T follicular helper cell (primary cell): ENCODE data around the gene PLCB3.

ENCODE experiments used
- DNase-seq: peaks from one replicate; pipeline ENCODE4 v3.0.0-alpha.2; 2020; ENCODE audit warnings: low read depth

Gene PLCB3

DNA sequence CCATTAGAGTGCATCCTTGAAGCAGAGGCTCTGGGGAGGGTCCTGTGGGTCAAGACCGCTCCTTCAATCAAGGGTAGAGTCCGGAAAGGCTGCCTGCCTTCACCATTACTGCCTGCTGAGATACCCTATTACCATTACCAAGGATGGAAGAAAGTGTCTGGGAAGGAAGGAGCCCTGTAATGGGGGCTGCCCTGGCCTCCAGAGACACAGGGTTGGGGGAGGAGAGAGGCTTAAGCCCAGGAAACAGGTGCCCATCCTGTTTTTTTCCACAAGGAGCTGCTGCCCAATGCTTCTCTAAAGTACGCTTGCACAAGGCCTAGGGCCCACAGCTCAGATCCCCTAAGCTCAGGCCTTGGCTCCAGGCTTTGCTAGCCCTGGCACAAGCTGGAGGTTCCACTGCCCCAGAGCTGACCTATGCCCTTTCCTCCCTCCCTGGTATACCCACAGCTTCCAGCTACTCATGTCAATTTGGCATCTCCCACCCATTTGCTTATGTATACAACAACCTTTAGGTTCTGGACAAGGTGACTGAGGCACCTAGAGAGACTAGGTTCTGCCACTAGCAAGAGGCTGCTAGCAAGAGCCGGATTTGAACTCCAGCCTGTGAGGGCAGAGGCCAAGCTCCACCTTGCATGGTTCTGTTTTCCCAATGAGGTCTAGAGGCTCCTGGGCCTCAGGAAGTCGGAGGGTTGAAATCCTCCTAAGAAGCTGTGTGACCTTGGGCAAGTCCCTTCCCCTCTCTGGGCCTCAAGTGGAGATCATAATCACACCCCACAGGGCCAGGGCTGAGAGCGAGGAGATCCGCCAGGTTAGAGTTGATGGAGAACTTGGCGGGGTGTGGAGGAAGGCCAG lies 1.5 kb upstream of the PLCB3 start:
- DNase-seq: no peak

DNA sequence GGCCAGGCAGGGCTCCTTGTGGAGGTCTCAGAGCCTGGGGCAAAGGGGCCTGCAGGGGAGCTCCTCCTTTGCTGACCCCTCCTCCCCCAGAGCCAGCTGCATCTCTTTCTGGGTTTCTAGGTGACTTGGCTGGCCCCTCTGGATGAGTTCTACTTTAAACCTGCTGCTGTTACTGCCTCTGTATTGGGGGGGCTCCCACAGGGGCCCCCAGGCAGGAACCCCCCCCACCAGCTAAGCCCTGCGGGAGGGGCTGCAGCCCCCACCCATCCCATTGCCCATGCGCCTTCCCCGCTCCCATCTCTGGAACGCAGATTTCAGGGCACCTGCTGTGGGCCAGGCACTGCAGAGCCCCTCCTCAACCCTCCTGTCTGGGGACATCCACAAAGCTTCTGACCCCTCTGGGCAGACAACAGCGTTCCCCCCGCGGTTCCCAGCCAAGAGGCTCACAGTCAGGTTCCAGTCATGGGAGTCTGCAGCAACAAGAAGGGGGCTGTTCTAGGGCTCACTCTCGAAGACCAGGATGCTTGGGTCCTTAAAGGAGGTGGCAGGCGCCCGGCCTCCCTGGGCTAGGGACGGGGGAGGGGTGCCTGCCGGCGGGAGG lies 815 bp upstream of the PLCB3 start:
- no peak for DNase-seq

DNA sequence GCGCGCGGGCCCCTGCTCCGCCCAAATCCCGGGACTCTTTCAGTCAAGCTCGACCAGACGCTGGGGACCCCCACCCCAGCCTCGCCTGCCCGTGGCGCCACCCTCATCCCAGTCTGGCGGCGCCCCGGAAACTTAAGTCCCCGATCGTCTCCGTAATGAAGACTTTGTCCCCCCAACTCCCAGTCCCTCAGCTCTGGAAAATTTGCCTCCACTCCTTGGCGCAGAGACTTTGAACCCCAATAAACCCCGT lies 348 bp downstream of the PLCB3 start:
- no peak for DNase-seq

DNA sequence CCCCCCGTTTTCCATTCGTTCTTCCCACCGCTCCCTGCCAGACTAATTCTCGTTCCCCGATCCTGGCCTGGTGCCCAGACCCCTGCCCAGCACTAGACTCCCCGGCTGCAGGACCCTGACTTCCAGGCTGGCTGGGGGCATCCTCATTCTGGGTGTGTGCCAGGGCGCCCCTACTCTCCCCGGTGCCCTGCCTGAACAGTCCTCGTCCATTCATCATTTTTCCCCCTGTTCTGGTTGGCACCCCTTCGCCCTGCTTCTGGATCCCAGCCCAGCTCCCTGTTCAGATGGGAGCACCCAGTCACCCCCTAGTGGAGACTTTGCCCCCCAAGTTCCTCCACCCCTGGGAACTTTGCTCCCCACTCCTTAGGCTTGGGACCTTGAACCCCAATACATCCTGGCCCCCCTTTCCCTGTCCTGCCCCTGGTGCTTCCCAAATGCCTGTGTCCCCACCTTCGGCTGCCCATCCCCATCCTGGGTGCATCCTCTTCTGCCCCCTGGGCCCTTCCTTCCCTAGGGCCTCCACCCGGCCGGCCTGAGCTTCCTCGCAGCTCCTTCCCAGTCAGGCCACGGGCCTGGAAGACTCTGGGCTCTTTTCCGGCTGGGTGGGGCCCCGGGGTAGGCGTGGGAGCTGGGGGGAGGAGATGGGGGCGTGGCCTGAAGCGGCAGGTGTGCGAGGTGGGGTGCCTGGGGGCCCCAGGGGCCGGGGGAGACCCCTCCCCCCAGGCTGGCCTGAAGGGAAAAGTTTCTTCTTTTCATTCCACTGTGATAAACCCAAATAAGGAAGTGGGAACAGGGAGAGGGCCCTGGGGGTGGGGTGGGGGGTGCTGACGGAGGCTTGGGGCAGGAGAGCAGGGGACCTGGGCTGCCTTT lies 908 bp downstream of the PLCB3 start:
- no peak for DNase-seq

DNA sequence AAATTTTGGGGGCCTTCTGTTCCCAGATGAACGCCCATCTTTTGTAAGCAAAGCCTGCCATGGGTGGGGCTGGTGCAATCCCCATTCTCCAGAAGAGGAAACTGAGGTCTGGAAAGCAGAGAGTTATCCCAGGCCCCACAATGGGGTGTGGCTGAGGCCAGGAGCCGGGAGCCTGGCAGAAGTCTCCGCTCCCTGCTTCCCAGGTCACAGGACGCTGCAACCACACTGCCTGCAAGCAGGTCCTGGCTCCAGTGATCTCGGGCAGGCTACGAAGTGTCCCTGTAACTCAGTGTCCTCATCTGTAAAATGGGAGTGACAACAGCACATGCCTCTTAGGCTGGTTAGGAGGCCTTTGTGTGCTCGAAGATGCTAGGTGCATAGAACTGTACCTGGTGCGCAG lies 1.7 kb downstream of the PLCB3 start:
- no peak for DNase-seq

DNA sequence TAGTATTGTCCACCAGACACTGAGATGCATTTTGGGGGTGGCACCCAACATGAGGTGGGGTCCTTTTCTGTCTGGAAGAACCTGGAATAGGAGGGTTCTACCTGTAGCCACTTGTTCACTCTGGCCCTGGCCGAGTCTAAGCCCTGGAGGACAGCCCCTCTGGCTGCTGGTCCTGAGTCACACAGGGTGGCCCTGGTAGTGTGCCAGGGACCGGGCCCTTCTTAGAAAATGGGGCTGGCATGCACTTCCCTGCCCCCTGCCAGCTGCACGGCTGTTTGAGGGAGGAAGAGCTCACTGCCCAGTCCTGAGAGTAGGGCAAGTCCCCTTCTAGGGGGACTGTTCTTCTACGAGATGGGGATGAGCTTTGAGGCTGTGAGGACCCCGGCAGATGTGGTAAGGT lies 2.2 kb downstream of the PLCB3 start:
- no peak for DNase-seq

DNA sequence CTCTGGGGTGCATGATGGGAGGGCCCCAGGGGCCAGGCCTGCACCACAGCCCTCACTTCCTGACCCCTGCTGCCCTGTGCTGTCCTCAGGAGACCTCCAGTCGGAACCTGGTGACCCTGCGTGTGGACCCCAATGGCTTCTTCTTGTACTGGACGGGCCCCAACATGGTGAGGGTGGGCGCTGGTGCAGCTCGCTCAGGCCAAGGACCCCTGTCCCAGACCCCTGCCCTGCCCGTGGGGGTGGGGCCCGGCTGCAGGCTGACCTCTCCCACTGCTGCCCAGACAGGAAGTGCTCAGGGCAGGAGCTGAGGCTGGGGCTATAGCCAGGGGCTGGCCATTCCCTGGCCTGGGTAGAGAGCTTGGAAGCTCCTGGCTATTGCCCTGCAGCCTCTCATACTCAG lies 3.0 kb downstream of the PLCB3 start:
- DNase-seq: no peak

DNA sequence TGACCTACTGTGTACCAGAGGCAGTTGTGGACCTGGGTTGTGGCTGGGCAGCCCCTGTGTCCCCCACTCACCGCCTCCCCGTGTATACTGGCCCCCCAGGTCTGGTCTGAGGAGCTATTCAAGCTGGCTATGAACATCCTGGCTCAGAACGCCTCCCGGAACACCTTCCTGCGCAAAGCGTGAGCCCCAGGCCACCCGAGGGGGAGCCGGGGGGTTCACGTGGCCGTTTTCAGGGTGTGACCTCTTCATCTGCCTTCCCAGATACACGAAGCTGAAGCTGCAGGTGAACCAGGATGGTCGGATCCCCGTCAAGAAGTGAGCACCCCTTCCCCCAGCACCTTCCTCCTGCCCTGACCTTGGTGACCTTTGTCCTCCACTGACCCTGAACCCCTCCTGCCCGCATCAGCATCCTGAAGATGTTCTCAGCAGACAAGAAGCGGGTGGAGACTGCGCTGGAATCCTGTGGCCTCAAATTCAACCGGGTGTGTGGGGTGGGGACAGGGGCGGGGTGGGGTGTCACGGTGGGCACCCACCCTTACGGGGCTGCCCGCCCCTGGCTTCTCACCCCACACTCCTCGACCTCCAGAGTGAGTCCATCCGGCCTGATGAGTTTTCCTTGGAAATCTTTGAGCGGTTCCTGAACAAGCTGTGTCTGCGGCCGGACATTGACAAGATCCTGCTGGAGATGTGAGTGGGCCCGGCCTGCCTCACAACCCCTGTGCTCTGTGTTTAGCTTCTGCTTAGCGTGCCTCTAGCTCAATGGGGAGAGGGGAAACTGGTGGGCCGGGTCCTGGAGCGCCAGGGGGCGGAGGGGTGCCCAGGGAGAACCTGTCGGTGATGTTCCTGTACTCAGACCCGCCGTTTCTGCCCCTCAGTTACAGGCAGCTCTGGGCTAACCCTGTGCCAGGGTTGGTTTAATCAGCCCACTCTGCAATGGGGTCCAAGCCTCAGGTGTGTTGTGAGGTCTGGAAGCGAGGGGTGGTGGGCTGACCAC lies 4.1 kb downstream of the PLCB3 start:
- DNase-seq: no peak

DNA sequence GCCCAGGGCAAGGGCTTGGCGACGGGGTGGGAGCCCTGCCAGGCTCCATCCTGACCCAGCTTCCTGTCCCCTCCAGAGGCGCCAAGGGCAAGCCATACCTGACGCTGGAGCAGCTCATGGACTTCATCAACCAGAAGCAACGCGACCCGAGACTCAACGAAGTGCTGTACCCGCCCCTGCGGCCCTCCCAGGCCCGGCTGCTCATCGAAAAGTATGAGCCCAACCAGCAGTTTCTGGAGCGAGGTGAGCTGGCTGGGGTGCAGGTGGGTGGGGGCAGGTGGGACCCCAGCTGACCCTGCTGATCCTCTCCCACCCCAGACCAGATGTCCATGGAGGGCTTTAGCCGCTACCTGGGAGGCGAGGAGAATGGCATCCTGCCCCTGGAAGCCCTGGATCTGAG lies 5.0 kb downstream of the PLCB3 start:
- no peak for DNase-seq

DNA sequence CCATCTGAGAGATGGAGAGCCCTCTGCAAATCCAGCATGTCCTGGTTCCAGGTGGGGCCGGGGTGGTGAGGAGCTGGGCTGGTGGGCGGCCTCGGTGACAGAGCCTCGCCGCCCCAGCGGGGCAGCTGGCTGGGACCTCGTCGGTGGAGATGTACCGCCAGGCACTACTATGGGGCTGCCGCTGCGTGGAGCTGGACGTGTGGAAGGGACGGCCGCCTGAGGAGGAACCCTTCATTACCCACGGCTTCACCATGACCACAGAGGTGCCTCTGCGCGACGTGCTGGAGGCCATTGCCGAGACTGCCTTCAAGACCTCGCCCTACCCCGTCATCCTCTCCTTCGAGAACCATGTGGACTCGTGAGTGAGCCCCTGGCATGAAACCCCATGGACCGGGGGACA lies 7.0 kb downstream of the PLCB3 start:
- DNase-seq: no peak

DNA sequence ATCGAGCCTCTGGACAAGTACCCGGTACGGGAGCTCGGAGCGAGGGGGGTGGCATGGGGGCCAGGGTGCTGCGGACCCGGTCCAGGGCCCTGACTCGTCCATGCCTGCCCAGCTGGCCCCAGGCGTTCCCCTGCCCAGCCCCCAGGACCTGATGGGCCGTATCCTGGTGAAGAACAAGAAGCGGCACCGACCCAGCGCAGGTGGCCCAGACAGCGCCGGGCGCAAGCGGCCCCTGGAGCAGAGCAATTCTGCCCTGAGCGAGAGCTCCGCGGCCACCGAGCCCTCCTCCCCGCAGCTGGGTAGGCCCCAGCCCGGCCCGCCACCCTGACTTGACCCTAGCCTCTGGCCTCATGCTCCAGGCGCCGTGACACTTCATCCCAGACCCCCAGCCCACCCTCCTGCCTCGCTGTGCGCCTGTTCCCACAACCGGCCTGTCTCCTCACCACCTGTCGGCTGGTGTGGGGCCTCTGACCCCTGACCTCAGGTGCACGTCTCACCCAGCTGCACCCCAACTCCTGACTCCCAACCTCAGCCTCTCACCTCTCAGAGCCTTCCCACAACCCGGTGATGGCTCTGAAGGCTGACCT lies 7.7 kb downstream of the PLCB3 start:
- DNase-seq: no peak

DNA sequence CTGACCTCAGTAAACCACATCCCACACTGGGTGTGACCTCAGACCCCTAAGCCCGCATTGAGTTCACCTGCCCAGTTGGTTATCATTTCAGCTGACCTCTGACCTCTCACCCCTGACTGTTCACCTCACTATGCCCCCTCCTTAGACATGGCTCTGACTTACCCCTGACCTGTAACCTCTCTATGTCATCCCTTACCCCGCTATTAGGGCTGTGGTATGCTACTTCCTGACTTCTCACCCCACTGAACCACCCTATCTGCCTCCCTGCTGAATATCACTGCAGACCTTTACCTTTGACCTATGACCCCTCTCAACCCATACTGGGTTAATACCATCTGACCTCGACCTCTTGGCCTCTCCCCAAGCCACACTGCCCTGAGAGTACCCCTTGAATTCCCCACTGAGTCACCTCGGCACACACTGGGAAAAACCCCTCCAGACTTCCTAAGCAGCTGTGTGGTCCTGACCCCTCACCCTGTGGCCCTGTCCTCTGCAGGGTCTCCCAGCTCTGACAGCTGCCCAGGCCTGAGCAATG lies 8.3 kb downstream of the PLCB3 start:
- DNase-seq: no peak

DNA sequence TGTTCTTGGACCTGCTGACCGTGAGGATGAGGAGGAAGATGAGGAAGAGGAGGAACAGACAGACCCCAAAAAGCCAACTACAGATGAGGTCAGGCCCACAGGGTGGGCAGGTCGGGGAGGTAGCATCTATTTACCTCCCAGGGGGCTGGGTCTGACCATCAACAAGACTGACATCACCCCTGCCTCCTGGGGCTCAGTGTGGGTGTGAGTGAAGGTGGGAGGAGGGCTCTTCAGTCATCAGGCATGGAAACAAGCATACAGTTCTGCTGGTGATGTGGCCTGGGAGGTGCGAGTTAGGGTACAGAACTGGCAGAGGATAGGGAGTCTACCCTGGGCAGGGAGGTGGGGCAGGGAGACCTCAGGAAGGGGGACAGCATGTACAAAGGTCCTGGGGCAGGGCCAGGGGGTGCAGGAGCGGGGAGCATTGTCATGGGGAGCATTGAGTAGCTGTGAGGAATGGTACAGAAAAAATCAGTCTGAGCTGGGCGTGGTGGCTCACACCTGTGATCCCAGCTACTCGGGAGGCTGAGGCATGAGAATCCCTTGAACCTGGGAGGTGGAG lies 8.9 kb downstream of the PLCB3 start:
- no peak for DNase-seq

DNA sequence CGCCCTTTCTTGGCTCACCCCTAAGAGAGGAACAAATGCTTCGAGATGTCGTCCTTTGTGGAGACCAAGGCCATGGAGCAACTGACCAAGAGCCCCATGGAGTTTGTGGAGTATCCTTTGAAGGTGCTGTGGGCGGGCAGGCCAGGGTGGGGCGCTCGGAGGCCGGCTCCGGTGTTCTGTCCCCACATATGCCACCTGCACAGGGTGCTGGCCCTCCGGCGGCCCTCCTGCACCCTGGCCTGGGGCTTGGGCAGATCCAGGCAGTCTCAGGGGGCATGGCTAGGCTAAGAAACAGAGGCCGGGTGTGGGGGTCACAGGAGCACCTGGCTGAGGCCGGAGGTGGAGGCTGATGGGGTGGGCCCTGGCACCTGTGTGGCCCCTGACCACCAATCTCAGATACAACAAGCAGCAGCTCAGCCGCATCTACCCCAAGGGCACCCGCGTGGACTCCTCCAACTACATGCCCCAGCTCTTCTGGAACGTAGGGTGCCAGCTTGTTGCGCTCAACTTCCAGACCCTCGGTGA lies 10.3 kb downstream of the PLCB3 start:
- no peak for DNase-seq

DNA sequence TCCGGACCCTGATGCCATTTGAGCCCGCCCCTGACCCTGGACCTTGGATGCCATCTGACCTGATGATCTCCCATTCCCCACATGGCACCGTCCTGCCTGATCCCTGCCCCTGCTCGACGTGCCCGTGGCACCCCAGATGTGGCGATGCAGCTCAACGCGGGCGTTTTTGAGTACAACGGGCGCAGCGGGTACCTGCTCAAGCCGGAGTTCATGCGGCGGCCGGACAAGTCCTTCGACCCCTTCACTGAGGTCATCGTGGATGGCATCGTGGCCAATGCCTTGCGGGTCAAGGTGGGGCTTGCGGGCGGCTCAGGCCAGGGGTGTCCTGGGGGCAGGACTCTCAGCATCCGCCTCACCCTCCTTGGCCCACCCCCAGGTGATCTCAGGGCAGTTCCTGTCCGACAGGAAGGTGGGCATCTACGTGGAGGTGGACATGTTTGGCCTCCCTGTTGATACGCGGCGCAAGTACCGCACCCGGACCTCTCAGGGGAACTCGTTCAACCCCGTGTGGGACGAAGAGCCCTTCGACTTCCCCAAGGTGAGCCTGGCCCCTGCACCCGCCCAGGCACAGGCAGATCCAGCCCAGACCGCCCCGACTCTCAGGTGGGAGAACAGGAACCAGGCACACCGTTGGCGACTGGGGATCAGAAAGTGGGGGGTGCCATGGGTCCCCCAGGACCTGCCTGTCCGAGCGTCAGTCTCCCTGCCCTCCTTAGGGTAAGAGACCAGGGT lies 11.1 kb downstream of the PLCB3 start:
- no peak for DNase-seq

DNA sequence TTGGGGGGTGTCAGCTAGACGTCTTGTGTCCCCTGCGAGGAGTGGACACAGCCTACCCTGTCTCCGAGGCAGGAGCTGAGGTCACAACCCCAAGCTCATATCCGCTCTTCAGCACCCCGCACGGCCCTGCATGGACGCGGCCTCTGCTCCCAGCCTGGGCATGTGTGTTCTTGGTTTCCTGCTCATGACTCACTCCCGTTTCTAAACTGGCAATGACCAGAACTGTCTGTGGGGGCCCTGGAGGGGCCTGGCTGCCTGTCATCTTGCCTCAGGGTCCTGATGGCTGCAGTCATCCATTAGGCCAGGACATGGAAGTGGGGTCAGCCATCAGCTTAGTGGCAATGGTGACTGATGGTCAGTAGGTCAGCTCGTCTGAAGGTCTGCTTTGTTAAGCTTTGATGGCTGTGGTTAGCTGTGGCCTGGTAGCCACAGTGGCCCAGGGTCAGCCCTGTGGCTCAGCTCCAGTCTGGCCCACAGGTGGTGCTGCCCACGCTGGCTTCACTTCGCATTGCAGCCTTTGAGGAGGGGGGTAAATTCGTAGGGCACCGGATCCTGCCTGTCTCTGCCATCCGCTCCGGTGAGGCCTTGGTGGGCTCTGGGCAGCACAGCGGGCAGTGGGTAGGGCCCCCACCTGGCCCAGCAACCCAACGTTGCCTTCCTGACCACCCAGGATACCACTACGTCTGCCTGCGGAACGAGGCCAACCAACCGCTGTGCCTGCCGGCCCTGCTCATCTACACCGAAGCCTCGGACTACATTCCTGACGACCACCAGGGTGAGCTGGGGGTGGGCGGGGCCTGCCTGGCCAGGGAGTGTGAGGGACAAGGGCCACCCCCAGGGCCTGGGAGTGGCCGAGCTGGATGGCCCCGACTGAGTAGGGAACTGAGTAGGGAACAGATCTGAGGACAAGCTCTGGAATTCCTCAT lies 12.0 kb downstream of the PLCB3 start:
- DNase-seq: no peak

DNA sequence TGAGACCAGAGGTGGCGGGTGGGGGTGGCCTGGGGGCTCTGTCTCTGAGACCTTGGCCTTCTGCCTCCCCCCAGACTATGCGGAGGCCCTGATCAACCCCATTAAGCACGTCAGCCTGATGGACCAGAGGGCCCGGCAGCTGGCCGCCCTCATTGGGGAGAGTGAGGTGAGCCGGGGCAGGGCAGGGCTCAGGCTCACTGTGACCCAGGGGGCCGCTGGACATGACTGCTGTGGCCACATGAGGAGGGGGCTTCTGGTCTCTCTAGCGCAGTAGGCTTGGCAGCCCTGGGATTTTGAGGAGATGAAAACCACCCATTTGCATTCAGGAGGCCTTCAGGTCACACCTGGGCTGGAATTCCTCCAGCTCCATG lies 12.6 kb downstream of the PLCB3 start:
- no peak for DNase-seq

DNA sequence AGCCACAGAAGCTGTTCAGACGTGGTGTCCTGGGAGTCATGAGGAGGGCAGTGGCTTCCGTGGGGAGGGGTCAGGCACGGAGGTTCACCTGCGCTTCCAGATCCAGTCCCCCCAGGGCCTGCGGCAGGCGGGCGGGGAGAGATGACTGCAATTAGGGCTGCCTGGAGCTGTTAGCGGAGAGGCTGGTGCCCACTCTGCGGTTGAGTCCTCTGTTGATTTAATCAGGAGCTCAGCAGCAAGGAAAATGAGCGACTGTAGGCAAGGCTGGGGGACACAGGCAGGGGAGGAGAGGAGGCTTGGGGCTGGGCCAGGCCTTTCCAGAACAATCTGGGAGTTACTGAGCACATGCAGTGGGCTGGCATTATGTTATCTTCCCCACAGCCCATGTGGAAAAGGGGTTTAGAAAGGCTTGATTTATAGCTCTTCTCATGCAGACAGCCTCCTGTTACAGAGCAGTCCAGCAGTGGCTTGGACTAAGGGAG lies 13.1 kb downstream of the PLCB3 start:
- no peak for DNase-seq
